H1 (cell line): Measurements from ENCODE around the gene SPATS1. TPM values are rescaled to one million over a fixed set of nuclear protein-coding genes. Genes with fewer than 3 reads are reported as not detected.

Experiments used
- ASH2L ChIP-seq: fragments of 200-600, 300-600 bp; sonication (generic); IDR thresholded peaks from one replicate; pipeline ENCODE4 v1.7.1; 2017; ENCODE audit warnings: low read length
- BACH1 ChIP-seq: IDR thresholded peaks from 2 replicates; pipeline ENCODE4 v1.6.1; 2012; ENCODE audit warnings: low read length, improper control_type of control experiment
- CBX5 ChIP-seq: fragments of 300-800, 300-1000 bp; sonication (generic); IDR thresholded peaks from 2 replicates; pipeline ENCODE4 v1.7.1; 2016; ENCODE audit warnings: antibody characterized with exemption, low read length, low read depth
- CHD2 ChIP-seq: IDR thresholded peaks from 2 replicates; pipeline ENCODE4 v1.6.1; 2012; ENCODE audit warnings: low read length, improper control_type of control experiment
- EP300 ChIP-seq, 2 experiments: IDR thresholded peaks; 1 replicate in 1 of 2; 2 replicates in 1 of 2; pipeline ENCODE4 v1.6.1; 2011 to 2012; ENCODE audit warnings: low read depth in 2 of 2, low read length in 2 of 2, mild to moderate bottlenecking in 2 of 2, borderline replicate concordance in 1 of 2, inconsistent platforms in 1 of 2, moderate library complexity in 1 of 2
- HDAC6 ChIP-seq: IDR thresholded peaks from one replicate; pipeline ENCODE4 v1.7.1; 2012; ENCODE audit warnings: low read depth, mild to moderate bottlenecking, inconsistent platforms, low read length, moderate library complexity
- JUN ChIP-seq: IDR thresholded peaks from 2 replicates; pipeline ENCODE4 v1.6.1; 2011; ENCODE audit warnings: low read depth, mild to moderate bottlenecking, improper control_type of control experiment, low read length
- MAFK ChIP-seq: IDR thresholded peaks from 2 replicates; pipeline ENCODE4 v1.6.1; 2012; ENCODE audit warnings: low read depth, mild to moderate bottlenecking, improper control_type of control experiment, low read length
- NANOG ChIP-seq: IDR thresholded peaks from 2 replicates; pipeline ENCODE4 v1.6.1; 2011; ENCODE audit warnings: low read length, low read depth, mild to moderate bottlenecking, inconsistent platforms; ENCODE audit not compliant: insufficient read depth, poor library complexity, severe bottlenecking
- NRF1 ChIP-seq: IDR thresholded peaks from 2 replicates; pipeline ENCODE4 v1.6.1; 2011; ENCODE audit warnings: mild to moderate bottlenecking, low read depth, low read length, improper control_type of control experiment
- POLR2A ChIP-seq, 2 experiments: IDR thresholded peaks; 1 replicate in 1 of 2; 2 replicates in 1 of 2; pipeline ENCODE4 v1.6.1; 2011; ENCODE audit warnings: low read depth in 2 of 2, low read length in 2 of 2, mild to moderate bottlenecking in 2 of 2; ENCODE audit errors: control extremely low read depth in 1 of 2
- SAP30 ChIP-seq: fragments of 300-600 bp; sonication (generic); IDR thresholded peaks from 2 replicates; pipeline ENCODE4 v1.7.1; 2012; ENCODE audit warnings: low read length, moderate library complexity, mild to moderate bottlenecking, inconsistent platforms; ENCODE audit not compliant: insufficient read depth, insufficient replicate concordance
- SIRT6 ChIP-seq: IDR thresholded peaks from one replicate; pipeline ENCODE4 v1.7.1; 2012; ENCODE audit warnings: low read length, inconsistent platforms
- SRF ChIP-seq: IDR thresholded peaks from 2 replicates; pipeline ENCODE4 v1.6.1; 2011; ENCODE audit warnings: mild to moderate bottlenecking, low read depth, low read length, moderate library complexity
- TCF12 ChIP-seq: IDR thresholded peaks from 2 replicates; pipeline ENCODE4 v1.6.1; 2011; ENCODE audit warnings: low read depth, mild to moderate bottlenecking, low read length
- polyA plus RNA-seq, 7 experiments: library from polyadenylated mRNA; depleted of rRNA in 3 of 7; stranded (reverse) in 5 of 7; unstranded in 2 of 7; fragments of >200 nt in 5 of 7; fragments of 200-250 nt in 2 of 7; gene quantifications; 1 replicate in 5 of 7; 2 replicates in 1 of 7; 4 replicates in 1 of 7; pipeline versions ENCODE4 v1.2.1 to v1.2.3, GENCODE V29; 2011 to 2013; ENCODE audit warnings: missing spikeins in 2 of 7, mixed read lengths in 2 of 7
- total RNA-seq: library from RNA; stranded (reverse); fragmentation: NEBNext Ultra II Directional; extraction: Animal tissue kit (Norgen Biotek cat#: 25700); gene quantifications from 2 replicates; pipeline ENCODE4 v1.2.1, GENCODE V29; 2021
- TF ChIP-seq, protein P1 (sequence below): IDR thresholded peaks from 2 replicates; pipeline ENCODE4 v1.6.1; 2012; ENCODE audit warnings: low read length, inconsistent platforms
- TF ChIP-seq, protein P2 (sequence below), 3 experiments: IDR thresholded peaks; 1 replicate in 2 of 3; 2 replicates in 1 of 3; pipeline versions ENCODE4 v1.5.1 to v1.6.1; 2011; ENCODE audit warnings: low read length in 3 of 3, mild to moderate bottlenecking in 3 of 3, inconsistent platforms in 2 of 3, low read depth in 1 of 3, moderate library complexity in 1 of 3; ENCODE audit not compliant: insufficient read depth in 1 of 3; ENCODE audit errors: control extremely low read depth in 1 of 3
- TF ChIP-seq, protein P3 (sequence below): IDR thresholded peaks from 2 replicates; pipeline ENCODE4 v1.6.1; 2011; ENCODE audit warnings: low read length, improper control_type of control experiment

The SPATS1 gene
- total and polyA plus RNA-seq, 2 of the 8 experiments (the other 6 are each of a cell fraction or from before 2014, with no cell fraction given) = not detected

DNA sequence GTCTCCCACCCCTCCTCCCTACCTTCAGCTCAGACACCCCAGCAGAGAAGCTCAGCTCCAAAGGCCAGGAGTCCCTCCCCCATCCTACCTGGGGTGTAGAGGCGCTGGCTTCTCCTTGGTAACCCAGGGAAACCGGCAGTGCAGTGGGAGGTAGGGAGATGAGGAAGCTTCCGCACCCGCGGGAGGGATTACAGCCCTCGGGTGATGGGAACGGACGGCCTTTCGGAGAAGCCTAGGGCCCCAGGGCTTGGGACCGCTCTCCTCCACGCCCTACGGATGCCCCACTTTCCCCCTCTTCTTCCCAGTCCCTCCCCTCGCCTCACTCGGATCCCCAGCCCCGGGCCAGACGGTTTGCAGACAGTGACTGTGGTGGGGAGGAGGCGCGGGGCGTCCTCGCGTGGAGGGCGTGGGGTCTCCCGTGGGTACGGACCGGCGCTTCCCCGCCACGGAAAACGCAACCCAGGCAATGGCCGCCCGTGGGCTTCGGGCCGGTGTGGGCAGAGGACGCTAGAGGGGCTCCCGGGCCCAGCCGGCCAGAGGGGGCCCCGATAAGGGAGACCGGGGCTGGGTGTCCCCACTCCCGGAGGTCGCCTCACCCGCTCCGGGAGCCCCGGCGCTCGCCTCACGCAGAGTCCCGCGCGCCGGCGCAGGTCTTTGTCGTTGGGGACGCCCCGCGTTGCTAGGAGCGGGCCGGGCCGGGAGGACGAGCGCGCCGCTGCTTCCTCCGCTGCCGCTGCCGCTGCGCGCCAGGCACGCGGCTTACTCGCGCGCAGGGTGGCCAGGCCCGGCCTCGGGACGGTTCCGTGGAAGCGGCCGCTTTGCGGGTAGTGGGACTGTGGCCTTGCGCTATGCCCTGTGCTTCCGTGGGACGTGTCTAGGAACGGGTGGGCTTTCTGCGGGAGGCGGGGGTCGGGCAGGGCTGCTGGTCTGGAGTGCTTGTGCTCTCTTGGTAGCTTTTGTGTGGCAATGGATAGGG lies 45.1 kb upstream of the SPATS1 start (continued):
- TF ChIP-seq, protein P1, sequence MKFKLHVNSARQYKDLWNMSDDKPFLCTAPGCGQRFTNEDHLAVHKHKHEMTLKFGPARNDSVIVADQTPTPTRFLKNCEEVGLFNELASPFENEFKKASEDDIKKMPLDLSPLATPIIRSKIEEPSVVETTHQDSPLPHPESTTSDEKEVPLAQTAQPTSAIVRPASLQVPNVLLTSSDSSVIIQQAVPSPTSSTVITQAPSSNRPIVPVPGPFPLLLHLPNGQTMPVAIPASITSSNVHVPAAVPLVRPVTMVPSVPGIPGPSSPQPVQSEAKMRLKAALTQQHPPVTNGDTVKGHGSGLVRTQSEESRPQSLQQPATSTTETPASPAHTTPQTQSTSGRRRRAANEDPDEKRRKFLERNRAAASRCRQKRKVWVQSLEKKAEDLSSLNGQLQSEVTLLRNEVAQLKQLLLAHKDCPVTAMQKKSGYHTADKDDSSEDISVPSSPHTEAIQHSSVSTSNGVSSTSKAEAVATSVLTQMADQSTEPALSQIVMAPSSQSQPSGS = no peak
- TF ChIP-seq, protein P2, sequence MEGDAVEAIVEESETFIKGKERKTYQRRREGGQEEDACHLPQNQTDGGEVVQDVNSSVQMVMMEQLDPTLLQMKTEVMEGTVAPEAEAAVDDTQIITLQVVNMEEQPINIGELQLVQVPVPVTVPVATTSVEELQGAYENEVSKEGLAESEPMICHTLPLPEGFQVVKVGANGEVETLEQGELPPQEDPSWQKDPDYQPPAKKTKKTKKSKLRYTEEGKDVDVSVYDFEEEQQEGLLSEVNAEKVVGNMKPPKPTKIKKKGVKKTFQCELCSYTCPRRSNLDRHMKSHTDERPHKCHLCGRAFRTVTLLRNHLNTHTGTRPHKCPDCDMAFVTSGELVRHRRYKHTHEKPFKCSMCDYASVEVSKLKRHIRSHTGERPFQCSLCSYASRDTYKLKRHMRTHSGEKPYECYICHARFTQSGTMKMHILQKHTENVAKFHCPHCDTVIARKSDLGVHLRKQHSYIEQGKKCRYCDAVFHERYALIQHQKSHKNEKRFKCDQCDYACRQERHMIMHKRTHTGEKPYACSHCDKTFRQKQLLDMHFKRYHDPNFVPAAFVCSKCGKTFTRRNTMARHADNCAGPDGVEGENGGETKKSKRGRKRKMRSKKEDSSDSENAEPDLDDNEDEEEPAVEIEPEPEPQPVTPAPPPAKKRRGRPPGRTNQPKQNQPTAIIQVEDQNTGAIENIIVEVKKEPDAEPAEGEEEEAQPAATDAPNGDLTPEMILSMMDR (IDR thresholded peaks at IDR 0.05; ENCODE audit: control extremely low read depth in 1 of 3, insufficient read depth in 1 of 3, low read depth in 1 of 3, low read length in 3 of 3) = no peak
- no peak for TF ChIP-seq CBX5
- no peak for TF ChIP-seq MAFK
- TF ChIP-seq TCF12 = no peak
- TF ChIP-seq SRF = peak; percentile 37; the same call in 1 of the 2 replicates
- TF ChIP-seq EP300 (IDR thresholded peaks at IDR 0.05; ENCODE audit: borderline replicate concordance in 1 of 2, low read depth in 2 of 2, low read length in 2 of 2) = no peak
- TF ChIP-seq CHD2 = no peak; the same call in 1 of the 2 replicates
- TF ChIP-seq HDAC6 = no peak
- peak; percentile 81 for TF ChIP-seq ASH2L
- TF ChIP-seq SIRT6 = no peak
- no peak for TF ChIP-seq SAP30
- TF ChIP-seq, protein P3, sequence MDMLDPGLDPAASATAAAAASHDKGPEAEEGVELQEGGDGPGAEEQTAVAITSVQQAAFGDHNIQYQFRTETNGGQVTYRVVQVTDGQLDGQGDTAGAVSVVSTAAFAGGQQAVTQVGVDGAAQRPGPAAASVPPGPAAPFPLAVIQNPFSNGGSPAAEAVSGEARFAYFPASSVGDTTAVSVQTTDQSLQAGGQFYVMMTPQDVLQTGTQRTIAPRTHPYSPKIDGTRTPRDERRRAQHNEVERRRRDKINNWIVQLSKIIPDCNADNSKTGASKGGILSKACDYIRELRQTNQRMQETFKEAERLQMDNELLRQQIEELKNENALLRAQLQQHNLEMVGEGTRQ = no peak
- no peak for TF ChIP-seq JUN
- TF ChIP-seq POLR2A (IDR thresholded peaks at IDR 0.05; ENCODE audit: control extremely low read depth in 1 of 2, low read depth in 2 of 2, low read length in 2 of 2) = peak in 1 of 2 experiments; percentile 38; a peak in 1 of 3 replicates
- TF ChIP-seq NRF1 = 0 out of 2 replicates have a peak, but pooled peaks have one; percentile 19
- no peak for TF ChIP-seq NANOG
- TF ChIP-seq BACH1 = 0 out of 2 replicates have a peak, but pooled peaks have one; percentile 16
